HepG2 (cell line): ENCODE results near the gene OR5T3.

Source experiments
- CTCF ChIP-seq: sonication (generic); formaldehyde crosslinking; IDR thresholded peaks from 2 replicates; pipeline ENCODE4 v1.5.0; 2020; ENCODE audit warnings: mild to moderate bottlenecking, missing genetic modification reagents, moderate library complexity
- EP300 ChIP-seq, 3 experiments: sonication (generic) in 1 of 3; formaldehyde crosslinking in 1 of 3; IDR thresholded peaks; 2 replicates each; pipeline versions ENCODE4 v1.5.1 to v1.6.1; 2011 to 2020; ENCODE audit warnings: low read depth in 2 of 3, low read length in 2 of 3, borderline replicate concordance in 1 of 3, improper control_type of control experiment in 1 of 3, mild to moderate bottlenecking in 1 of 3, missing genetic modification reagents in 1 of 3, moderate library complexity in 1 of 3
- ESRRA ChIP-seq: sonication (generic); formaldehyde crosslinking; IDR thresholded peaks from 2 replicates; pipeline ENCODE4 v1.5.1; 2020; ENCODE audit warnings: mild to moderate bottlenecking, low read depth, missing genetic modification reagents
- HDAC2 ChIP-seq: sonication (generic); formaldehyde crosslinking; IDR thresholded peaks from 2 replicates; pipeline ENCODE4 v1.4.0; 2020; ENCODE audit warnings: missing genetic modification reagents
- POLR2A ChIP-seq, 2 experiments: IDR thresholded peaks; 2 replicates each; pipeline ENCODE4 v1.6.1; 2011; ENCODE audit warnings: low read depth in 2 of 2, low read length in 2 of 2, mild to moderate bottlenecking in 1 of 2, moderate library complexity in 1 of 2; ENCODE audit not compliant: insufficient read depth in 1 of 2

GRCh38 chr11:56251954-56252353, at the start of gene OR5T3:
- TF ChIP-seq HDAC2 (CRISPR knock-in tag) (no peak), POLR2A (IDR thresholded peaks at IDR 0.05; ENCODE audit: insufficient read depth in 1 of 2, low read depth in 2 of 2, low read length in 2 of 2) (no peak), ESRRA (no peak), CTCF (CRISPR knock-in tag) (no peak), EP300 (IDR thresholded peaks at IDR 0.05; ENCODE audit: low read depth in 2 of 2, low read length in 2 of 2) (no peak), EP300 (CRISPR knock-in tag; IDR thresholded peaks at IDR 0.05; ENCODE audit: borderline replicate concordance) (no peak)
